ENCODE data around the gene CYBB. TPM values are rescaled to one million over a fixed set of nuclear protein-coding genes. Genes with fewer than 3 reads are reported as not detected.
"Not testable (repeated sequence)": the region's sequence is repeated elsewhere in the genome, so short reads cannot be mapped to it uniquely, and the experiment has no call there.

Gene CYBB
- total RNA-seq, 4 donors from 2014 or later, result 4.0 to 40.3 (median 19.6) TPM

DNA sequence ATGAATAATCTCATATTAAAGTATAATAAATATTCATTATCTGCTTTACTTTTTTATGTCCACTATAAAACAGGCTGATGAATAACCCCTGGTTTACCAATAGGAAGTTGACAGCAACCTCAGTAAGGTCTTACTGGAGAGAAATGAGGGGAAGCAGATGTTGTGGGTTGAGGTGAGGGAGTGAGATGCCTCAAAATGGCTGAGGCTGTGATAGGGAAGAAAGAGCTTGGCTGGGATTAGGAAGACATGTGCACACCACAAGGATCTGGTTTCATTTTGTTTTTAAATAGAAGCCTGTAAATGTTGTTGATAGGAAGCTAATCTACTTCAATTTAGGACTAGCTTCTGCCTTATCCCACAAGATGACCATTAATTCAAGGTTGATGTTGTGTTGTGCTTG is 14.4 kb upstream of the CYBB start:
- ATAC-seq, result no peak
- Histone ChIP-seq H3K27ac (no peak overlapping the region), H3K36me3 (no peaks in the 10 kb centered on the region), H3K9me3 (no peaks in the 10 kb centered on the region), H3K4me1 (no peaks in the 10 kb centered on the region), H3K27me3 (no peaks in the 10 kb centered on the region), H3K4me3 (no peak overlapping the region)
- TF ChIP-seq EP300 (IDR thresholded peaks at IDR 0.05), result no peak
- TF ChIP-seq POLR2A (IDR thresholded peaks at IDR 0.05), result no peak
- TF ChIP-seq, protein P1, sequence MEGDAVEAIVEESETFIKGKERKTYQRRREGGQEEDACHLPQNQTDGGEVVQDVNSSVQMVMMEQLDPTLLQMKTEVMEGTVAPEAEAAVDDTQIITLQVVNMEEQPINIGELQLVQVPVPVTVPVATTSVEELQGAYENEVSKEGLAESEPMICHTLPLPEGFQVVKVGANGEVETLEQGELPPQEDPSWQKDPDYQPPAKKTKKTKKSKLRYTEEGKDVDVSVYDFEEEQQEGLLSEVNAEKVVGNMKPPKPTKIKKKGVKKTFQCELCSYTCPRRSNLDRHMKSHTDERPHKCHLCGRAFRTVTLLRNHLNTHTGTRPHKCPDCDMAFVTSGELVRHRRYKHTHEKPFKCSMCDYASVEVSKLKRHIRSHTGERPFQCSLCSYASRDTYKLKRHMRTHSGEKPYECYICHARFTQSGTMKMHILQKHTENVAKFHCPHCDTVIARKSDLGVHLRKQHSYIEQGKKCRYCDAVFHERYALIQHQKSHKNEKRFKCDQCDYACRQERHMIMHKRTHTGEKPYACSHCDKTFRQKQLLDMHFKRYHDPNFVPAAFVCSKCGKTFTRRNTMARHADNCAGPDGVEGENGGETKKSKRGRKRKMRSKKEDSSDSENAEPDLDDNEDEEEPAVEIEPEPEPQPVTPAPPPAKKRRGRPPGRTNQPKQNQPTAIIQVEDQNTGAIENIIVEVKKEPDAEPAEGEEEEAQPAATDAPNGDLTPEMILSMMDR (IDR thresholded peaks at IDR 0.05), result no peak
- TF ChIP-seq POLR2AphosphoS5 (IDR thresholded peaks at IDR 0.05), result no peak

DNA sequence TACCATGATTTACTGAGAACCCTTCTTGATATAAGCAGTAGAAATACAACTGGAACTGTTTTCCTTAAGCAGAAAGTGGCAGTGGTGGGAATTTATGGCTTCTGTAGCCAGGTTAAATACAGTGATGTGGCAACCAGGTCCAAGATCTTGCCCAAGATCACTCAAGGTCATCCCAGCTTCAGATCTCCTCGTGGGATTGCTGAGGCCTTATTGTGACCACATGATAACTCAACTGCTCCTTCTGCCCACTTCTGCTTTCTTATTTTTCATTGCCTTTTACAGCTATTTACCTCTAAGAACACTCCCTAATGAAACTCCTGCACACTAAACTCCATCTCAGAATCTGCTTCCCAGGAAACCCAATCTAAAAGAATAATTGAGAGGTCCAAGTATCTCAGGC is 12.4 kb upstream of the CYBB start:
- no peak for ATAC-seq
- TF ChIP-seq POLR2A (IDR thresholded peaks at IDR 0.05) (no peak), EP300 (IDR thresholded peaks at IDR 0.05) (no peak), POLR2AphosphoS5 (IDR thresholded peaks at IDR 0.05) (no peak)
- TF ChIP-seq, protein P1 (IDR thresholded peaks at IDR 0.05), result no peak
- Histone ChIP-seq H3K36me3 (no peaks in the 10 kb centered on the region), H3K27ac (no peak overlapping the region), H3K4me3 (no peak overlapping the region), H3K27me3 (no peaks in the 10 kb centered on the region), H3K9me3 (no peaks in the 10 kb centered on the region), H3K4me1 (no peaks in the 10 kb centered on the region)
- 20 to 25% methylated on average over 1 of the region's 1 CpG for WGBS, 2 donors (ENCODE audit: low coverage in 1 of 2)

DNA sequence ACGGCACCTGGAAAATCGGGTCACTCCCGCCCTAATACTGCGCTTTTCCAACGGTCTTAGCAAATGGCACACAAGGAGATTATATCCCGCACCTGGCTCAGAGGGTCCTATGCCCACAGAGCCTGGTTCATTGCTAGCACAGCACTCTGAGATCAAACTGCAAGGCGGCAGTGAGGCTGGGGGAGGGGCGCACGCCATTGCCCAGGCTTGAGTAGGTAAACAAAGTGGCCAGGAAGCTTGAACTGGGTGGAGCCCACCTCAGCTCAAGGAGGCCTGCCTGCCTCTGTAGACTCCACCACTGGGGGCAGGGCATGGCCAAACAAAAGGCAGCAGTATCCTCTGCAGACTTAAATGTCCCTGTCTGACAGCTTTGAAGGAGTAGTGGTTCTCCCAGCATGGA is 11.0 kb upstream of the CYBB start:
- not testable (repeated sequence) for H3K9me3 ChIP-seq, H3K4me1 ChIP-seq, H3K27me3 ChIP-seq, H3K27ac ChIP-seq, H3K36me3 ChIP-seq, ATAC-seq, H3K4me3 ChIP-seq
- WGBS, 2 donors (ENCODE audit: low coverage in 1 of 2), result no CpG with 5 or more reads among the region's 9 CpGs

DNA sequence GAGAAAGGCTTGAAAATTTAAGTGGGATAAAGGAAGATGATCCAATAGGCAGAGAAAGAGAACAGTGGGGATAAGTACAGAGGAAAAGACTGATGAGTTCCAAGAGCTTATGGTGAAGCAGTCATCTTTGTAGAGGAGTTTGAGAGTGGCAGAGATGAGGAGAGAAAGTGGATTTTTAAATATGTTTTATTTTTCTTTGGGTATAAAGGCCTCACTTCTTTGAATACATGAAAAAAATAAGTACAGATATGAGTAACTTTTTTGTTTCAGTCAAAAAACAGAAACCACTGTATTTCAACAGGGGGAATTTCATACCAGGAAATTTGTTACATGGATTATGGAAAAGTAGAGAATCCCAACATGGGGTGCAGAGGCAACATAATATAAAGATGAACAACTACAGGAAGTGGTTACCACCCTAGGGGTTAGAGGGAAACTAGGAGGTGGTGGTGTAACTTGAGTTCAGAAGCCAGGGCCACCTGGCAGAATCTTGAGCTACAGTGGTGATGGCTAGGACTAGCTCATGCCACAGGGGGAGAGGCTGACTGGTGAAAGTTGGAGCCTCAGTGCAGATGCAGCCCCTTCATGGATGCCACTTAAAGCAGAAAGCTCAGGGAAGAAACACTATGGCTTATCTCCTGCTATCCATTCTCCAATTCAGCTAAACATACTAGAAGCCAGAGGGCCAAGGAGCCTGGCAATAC is 3.4 kb upstream of the CYBB start:
- H3K27me3 ChIP-seq, result no peaks in the 10 kb centered on the region
- H3K9me3 ChIP-seq, result no peaks in the 10 kb centered on the region
- H3K4me1 ChIP-seq, result no peaks in the 10 kb centered on the region
- H3K4me3 ChIP-seq, result no peak overlapping the region
- no peaks in the 10 kb centered on the region for H3K36me3 ChIP-seq
- TF ChIP-seq POLR2A (IDR thresholded peaks at IDR 0.05), result no peak
- H3K27ac ChIP-seq, result no peak overlapping the region
- ATAC-seq, result no peak

DNA sequence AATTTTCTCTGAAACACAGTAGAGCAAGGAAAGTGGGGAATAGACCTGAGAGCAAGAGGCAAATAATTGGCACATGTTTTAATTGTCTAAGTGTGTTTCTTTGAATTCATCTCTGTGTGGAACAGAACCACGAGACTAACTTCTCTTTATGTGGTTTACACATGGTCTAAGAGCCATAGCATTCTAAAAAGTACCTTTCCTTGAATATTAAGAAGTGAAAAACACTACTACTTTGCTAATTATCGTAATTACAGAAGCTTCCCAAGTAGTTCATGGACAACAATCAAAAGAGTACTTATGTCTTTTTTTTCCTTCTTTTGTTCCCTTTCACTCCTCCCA is 2.9 kb upstream of the CYBB start:
- no peak overlapping the region for H3K27ac ChIP-seq
- no peaks in the 10 kb centered on the region for H3K36me3 ChIP-seq
- no peak for ATAC-seq
- no peak overlapping the region for H3K4me3 ChIP-seq
- 27 to 67% methylated on average over 1 to 2 of the region's 2 CpGs for WGBS, 2 donors (ENCODE audit: low coverage in 1 of 2)
- H3K9me3 ChIP-seq, result no peaks in the 10 kb centered on the region
- no peaks in the 10 kb centered on the region for H3K4me1 ChIP-seq
- no peak for TF ChIP-seq POLR2AphosphoS5 (IDR thresholded peaks at IDR 0.05)
- TF ChIP-seq, protein P1 (IDR thresholded peaks at IDR 0.05), result no peak
- TF ChIP-seq EP300 (IDR thresholded peaks at IDR 0.05), result no peak
- TF ChIP-seq POLR2A (IDR thresholded peaks at IDR 0.05), result no peak
- H3K27me3 ChIP-seq, result no peaks in the 10 kb centered on the region

DNA sequence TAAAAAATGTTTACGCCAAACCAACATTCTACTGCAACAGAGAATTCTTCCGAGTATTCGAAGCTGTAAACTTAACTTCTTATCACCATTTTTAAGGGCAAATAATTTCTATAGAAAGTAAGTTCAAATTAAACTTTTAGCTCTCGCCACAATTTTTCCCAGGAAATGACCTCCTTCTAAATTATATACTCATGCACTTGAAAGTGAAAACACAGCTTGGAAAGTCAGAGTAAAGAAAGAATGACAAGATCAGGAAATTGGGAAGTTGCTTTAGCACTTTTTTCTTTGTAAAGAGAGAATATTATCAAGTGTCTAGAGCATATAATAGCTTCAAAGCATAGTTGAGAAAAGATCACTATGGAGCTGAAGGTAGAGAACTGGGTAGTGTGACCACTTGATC is 1.2 kb downstream of the CYBB start:
- Histone ChIP-seq H3K4me3 (no peak overlapping the region), H3K36me3 (no peaks in the 10 kb centered on the region), H3K4me1 (no peaks in the 10 kb centered on the region), H3K9me3 (no peaks in the 10 kb centered on the region), H3K27ac (no peak overlapping the region), H3K27me3 (no peaks in the 10 kb centered on the region)
- WGBS, 2 donors (ENCODE audit: low coverage in 1 of 2), result 76 to 100% methylated on average over 1 to 4 of the region's 4 CpGs
- no peak for ATAC-seq
- no peak for TF ChIP-seq EP300 (IDR thresholded peaks at IDR 0.05)
